ENCODE data around the gene ZNF433. TPM values are rescaled to one million over a fixed set of nuclear protein-coding genes. Genes with fewer than 3 reads are reported as not detected.
A peak's percentile ranks its signal among the peaks of the same experiment; 100 is the strongest.

The ZNF433 gene
- polyA plus RNA-seq, 1 of the 3 experiments (the other 2 are of a cell fraction) = 1.9 TPM

GRCh38 chr19:12052091-12052496 is 16.6 kb upstream of the ZNF433 start:
- Histone ChIP-seq H3K36me3 (replicated peaks in 1 of 2; ENCODE audit: control insufficient read depth in 1 of 2, insufficient read depth in 2 of 2, low read length in 1 of 2) (no peaks in the 10 kb centered on the region), H3K27me3 (ENCODE audit: insufficient read depth) (no peaks in the 10 kb centered on the region), H3K9me3 (no peaks in the 10 kb centered on the region), H3K4me1 (ENCODE audit: control insufficient read depth in 1 of 2, insufficient read depth in 2 of 2, low read depth in 1 of 2, low read length in 1 of 2) (no peaks in the 10 kb centered on the region; a peak in 1 of 4 replicates), H3K79me2 (ENCODE audit: insufficient read depth) (no peaks in the 10 kb centered on the region), H3K4me2 (peak overlapping the region; percentile 93), H3F3A (replicated peaks; ENCODE audit: insufficient read depth) (no peaks in the 10 kb centered on the region), H3K27ac (ENCODE audit: low read depth in 2 of 2, low read length in 1 of 2) (no peak overlapping the region), H3K4me3 (ENCODE audit: low read depth in 2 of 2, low read length in 1 of 2) (peak overlapping the region; percentile 58 to 69), H2AFZ (ENCODE audit: low read depth) (peak overlapping the region; percentile 91), H4K20me1 (ENCODE audit: insufficient read depth) (no peaks in the 10 kb centered on the region), H3K9me2 (no peaks in the 10 kb centered on the region), H3K9ac (peak overlapping the region; percentile 58)
- DNase-seq = peak; percentile 33
- TF ChIP-seq NRF1 (IDR thresholded peaks at IDR 0.05; ENCODE audit: low read depth, low read length) (no peak), JUND (IDR thresholded peaks at IDR 0.05) (no peak), FOXM1 (IDR thresholded peaks at IDR 0.05; ENCODE audit: low read depth) (no peak), NFIC (IDR thresholded peaks at IDR 0.05; ENCODE audit: borderline replicate concordance) (no peak), RFX5 (IDR thresholded peaks at IDR 0.05; ENCODE audit: low read length) (no peak), RCOR1 (IDR thresholded peaks at IDR 0.05; ENCODE audit: low read length) (no peak)
- TF ChIP-seq, protein P1, sequence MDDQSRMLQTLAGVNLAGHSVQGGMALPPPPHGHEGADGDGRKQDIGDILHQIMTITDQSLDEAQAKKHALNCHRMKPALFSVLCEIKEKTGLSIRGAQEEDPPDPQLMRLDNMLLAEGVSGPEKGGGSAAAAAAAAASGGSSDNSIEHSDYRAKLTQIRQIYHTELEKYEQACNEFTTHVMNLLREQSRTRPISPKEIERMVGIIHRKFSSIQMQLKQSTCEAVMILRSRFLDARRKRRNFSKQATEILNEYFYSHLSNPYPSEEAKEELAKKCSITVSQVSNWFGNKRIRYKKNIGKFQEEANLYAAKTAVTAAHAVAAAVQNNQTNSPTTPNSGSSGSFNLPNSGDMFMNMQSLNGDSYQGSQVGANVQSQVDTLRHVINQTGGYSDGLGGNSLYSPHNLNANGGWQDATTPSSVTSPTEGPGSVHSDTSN (IDR thresholded peaks at IDR 0.05) = no peak
- ChIA-PET POLR2A (interaction anchor here (1.2 to 2.2 kb wide), 4 partner anchors 15 to 88 kb away, joined by 3 to 23 read pairs (median 7); partner anchors contain the start of genes ZNF20 and ZNF433), CTCF (interaction anchor here (0.9 to 2.7 kb wide), 12 partner anchors 13 to 254 kb away, joined by 3 to 13 read pairs (median 4); partner anchors contain the start of genes ZNF20, ZNF433, ZNF700 and ZNF763)
- WGBS (ENCODE audit: low lambda C conversion rate) = 3% methylated on average over 14 of the region's 14 CpGs

DNA sequence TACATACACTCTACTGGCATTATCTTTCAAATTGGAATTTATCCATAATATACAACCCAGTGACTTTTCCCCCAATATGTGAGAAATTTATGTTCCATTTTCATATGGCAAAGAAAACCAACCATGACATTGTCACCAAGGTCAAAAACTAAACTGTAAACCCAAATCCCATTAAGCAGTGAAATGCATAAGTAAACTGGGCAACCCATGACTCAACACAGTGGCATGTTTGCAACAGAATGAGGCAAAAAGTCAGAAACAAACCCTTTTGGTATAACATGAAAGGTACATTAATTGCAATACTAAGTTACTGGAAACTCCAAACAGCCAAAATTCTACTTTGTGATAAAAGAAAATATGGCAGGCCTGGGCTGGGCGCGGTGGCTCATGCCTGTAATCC is 12.4 kb upstream of the ZNF433 start:
- WGBS (ENCODE audit: low lambda C conversion rate) = 95% methylated on average over 2 of the region's 2 CpGs
- Histone ChIP-seq H3K27ac (ENCODE audit: low read depth in 2 of 2, low read length in 1 of 2) (no peak overlapping the region), H3K36me3 (replicated peaks in 1 of 2; ENCODE audit: control insufficient read depth in 1 of 2, insufficient read depth in 2 of 2, low read length in 1 of 2) (no peaks in the 10 kb centered on the region), H3K9me2 (no peaks in the 10 kb centered on the region), H3K4me3 (ENCODE audit: low read depth in 2 of 2, low read length in 1 of 2) (no peak overlapping the region), H3K9ac (no peak overlapping the region), H2AFZ (ENCODE audit: low read depth) (no peak overlapping the region), H3K4me1 (ENCODE audit: control insufficient read depth in 1 of 2, insufficient read depth in 2 of 2, low read depth in 1 of 2, low read length in 1 of 2) (no peaks in the 10 kb centered on the region), H3F3A (replicated peaks; ENCODE audit: insufficient read depth) (no peaks in the 10 kb centered on the region), H3K9me3 (peaks cover 8% of the 10 kb centered on the region; the same call in 1 of the 2 replicates), H3K79me2 (ENCODE audit: insufficient read depth) (no peaks in the 10 kb centered on the region), H3K27me3 (ENCODE audit: insufficient read depth) (no peaks in the 10 kb centered on the region), H3K4me2 (no peak overlapping the region), H4K20me1 (ENCODE audit: insufficient read depth) (no peaks in the 10 kb centered on the region)
- POLR2A ChIA-PET = no interaction called here
- TF ChIP-seq SIN3A (IDR thresholded peaks at IDR 0.05; ENCODE audit: borderline replicate concordance, low read depth, low read length) (no peak), IRF3 (IDR thresholded peaks at IDR 0.05; ENCODE audit: low read depth, low read length) (no peak), GABPA (IDR thresholded peaks at IDR 0.05; ENCODE audit: low read depth) (no peak), TCF12 (IDR thresholded peaks at IDR 0.05) (no peak), NFIC (IDR thresholded peaks at IDR 0.05; ENCODE audit: borderline replicate concordance) (no peak), GATA2 (CRISPR knock-in tag; IDR thresholded peaks at IDR 0.05) (no peak), FOSL2 (IDR thresholded peaks at IDR 0.05; ENCODE audit: borderline replicate concordance, low read depth) (no peak), RXRA (IDR thresholded peaks at IDR 0.05; ENCODE audit: borderline replicate concordance, low read depth) (no peak)
- TF ChIP-seq, protein P1 (IDR thresholded peaks at IDR 0.05) = no peak
- CTCF ChIA-PET = interaction anchor here (2.8 kb wide), 1 partner anchor 12 kb away, joined by 18 read pairs; no protein-coding TSS in a partner anchor
- no peak for DNase-seq

Measured in SK-N-SH (cell line).